Activated CD8-positive, alpha-beta memory T cell treated with anti-CD3 and anti-CD28 coated beads for 1 hour (primary cell): ENCODE measurements around the gene ME2.
"Not testable (repeated sequence)": the region's sequence is repeated elsewhere in the genome, so short reads cannot be mapped to it uniquely, and the experiment has no call there.

Experiments
- DNase-seq, 2 donors: peaks; one replicate each; pipeline ENCODE4 v3.0.0-alpha.2; 2020; ENCODE audit warnings: low read depth in 1 of 2; ENCODE audit errors: extremely low read depth in 1 of 2

The ME2 gene

DNA sequence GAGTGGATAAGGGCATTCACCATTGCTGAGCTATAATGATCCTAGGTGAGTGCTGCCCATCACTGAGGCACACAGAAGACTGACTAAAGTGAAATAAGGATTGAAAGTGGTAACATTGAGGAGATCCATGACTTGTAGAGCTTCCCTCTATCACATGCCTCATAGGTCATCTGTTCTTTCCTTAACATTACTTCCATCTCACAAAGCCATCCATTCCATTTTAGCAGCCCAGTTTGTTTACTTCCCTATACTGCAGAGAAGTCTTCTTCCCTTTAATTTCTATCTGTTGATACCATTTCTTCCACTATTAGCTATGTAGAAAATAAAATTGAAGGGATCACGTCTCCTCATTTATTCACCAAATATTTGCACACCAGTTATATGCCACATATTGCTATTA is 32.1 kb downstream of the ME2 start:
- no peak for DNase-seq

DNA sequence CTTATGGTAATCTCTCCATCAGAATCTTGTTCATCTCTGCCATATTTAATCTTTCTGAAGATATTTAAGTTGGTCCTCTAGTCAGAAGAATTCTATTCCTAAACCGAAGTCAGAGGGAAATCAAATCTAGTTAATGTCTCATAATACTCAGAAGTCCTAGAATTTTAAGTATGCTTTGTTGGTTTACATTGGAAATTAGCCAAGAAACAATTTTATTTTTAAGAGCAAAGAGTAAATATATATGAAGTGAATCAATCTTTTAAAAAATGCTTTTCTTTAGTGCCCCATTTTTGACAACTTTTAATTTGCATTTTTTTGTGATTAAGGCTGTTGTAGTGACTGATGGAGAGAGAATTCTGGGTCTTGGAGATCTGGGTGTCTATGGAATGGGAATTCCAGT is 38.1 kb downstream of the ME2 start:
- no peak for DNase-seq

DNA sequence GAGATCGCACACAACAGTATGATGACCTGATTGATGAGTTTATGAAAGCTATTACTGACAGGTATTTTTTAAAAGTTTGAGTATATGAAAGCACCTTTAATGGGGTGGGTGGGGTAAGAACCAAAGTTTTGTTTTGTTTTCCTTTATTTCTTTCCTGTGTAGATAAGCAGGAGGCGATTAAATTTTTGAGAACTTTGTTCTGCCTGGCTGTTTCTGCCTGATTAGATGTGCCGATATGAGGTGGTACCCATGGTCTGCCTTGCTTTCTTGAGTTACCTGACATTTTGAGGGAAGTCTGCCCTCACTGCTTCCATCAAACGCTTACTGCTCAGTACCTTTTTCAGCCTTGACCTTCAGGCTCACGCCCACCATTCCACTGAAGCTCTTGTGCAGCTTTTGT is 39.2 kb downstream of the ME2 start:
- DNase-seq, result no peak

DNA sequence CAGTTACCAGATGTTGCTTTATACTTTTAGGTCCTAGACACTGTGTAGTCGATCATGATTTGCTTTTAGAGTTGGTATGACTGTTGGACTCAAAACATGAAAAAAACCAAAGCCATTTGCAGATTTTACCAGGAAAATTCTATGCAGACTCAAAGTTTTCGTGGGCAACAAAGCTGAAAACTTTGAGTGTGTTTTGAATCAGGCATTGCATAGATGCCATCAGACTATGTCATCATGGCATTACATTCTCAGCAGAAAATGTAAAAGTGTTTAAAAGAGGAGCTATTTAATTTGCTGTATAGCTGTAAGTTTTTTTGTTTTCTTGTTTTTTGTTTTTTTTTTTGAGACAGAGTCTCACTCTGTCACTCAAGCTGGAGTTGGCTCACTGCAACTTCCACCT is 45.5 kb downstream of the ME2 start:
- no peak for DNase-seq

DNA sequence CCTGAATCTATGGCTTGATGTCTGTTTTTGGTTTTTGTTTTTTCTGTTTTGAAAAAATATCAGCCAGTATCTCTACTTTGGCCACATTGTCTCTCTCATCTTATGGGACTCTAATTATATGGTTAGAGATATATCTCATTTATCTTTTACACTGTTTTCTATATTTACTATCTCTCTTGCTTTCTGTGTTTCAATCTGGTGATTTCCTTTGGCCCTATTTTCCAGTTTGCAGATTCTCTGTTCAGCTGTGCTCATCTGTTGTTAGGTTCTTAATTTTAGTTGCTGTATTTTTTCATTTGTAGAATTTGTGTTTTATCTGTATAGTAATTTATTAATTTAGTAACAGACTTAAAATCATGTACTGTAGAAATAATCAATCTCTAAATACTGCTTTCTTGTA is 47.6 kb downstream of the ME2 start:
- DNase-seq, result no peak

DNA sequence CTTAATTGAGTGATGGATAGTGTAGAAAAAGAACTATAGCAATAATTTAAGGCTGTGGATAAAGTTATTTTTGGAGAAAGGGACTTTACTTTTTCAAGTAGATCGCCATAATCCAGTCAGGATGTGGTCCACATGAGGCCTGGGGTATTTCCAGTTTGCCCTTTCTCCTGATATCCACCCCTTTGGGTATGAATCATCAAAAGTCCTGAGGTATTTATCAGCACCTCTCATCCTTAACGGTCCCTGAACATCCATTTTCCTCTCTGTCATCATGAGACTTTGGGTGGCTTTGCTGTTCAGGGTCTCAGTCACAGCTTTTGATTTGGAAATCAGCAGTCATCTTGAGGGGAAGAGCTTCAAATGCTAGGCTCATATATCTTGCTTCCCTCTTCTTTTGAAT is 49.6 kb downstream of the ME2 start:
- no peak for DNase-seq

DNA sequence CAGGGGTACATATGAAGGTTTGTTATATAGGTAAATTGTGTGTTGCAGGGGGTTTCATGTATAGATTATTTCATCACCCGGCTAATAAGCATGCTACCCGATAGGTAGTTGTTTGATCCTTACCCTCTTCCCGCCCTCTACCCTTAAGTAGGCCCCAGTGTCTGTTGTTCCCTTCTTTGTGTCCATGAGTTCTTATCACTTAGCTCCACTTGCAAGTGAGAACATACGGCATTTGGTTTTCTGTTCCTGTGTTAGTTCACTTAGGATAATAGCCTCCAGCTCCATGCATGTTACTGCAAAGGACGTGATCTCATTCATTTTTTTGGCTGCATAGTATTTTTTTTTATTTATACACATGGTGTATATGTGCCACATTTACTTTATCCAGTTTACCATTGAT is 54.8 kb downstream of the ME2 start:
- no peak for DNase-seq

DNA sequence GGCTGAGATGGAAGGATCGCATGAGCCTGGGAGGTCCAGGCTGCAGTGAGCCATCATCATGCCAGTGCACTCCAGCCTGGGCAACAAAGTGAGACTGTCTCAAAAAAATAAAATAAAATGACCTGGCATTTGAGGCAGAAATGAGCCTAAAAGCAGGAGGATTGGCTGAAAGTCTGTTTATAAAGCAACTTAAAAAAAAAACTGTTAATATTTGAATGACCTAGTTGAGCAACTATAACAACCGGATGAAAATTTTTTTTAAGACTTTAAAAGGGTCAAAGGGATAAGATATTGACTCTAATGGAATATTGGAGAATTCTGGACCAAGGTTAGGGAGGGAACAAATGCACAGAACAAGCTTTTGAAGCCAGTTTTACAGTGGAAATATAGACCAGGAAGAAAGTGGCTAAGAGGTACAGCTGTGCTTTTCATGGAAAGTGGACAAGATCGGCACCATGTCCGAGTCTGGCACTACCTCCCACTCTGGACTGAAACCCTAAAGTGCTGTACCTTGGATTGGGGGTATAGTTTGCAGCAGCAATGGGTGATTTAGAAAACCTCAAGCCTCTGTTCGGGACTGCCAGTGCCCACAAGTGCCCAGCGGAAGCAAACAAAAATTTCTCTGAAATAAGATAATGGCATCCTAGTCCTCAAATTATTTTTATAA is 55.8 kb downstream of the ME2 start:
- DNase-seq, result no peak

DNA sequence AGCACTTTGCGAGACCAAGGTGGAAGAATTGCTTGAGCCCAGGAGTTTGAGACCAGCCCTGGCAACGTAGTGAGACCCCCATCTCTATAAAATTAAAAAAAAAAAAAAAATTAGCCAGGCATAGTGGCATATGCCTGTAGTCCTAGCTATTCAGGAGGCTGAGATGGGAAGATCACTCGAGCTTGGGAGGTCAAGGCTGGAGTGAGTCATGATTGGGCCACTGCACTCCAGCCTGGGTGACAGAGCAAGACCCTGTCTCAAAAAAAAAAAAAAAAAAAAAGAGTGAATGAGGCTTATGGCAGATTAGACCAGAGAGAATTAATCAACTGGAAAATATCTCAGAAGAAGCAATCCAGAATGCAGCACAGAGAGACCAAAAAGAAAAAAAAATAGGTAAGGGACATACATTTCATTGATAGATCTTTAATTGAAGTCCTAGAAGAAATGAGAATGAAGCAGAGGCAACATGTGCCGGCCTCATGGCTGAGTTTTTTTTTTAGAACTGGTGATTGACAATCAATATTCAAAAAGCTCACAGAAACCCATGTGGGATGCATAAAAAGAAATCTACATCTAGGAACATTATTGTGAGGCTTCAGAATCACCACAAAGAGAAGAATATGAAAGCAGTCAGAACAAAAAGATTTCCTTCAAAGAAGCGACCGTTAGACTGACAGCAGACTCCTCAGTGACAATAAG is 56.7 kb downstream of the ME2 start:
- DNase-seq, result no peak

DNA sequence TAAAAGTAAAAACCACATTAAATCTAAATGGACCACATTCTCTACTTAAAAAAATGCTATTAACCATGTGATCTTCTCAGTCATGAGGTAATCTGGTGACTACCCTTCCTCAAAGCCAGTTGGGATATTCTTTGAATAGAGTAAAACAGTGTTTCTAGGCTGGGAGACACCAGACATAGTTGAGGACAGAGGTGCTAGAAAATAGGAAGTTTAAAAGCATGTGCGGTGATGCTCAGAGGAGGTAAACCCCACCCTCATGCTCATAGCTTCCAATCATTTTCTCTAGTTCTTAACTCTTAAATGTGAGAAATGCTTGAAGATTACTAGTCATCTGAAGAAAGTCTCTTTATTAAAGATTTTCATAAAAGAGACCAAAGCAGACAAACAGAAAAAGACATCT is 58.3 kb downstream of the ME2 start:
- DNase-seq, result no peak

DNA sequence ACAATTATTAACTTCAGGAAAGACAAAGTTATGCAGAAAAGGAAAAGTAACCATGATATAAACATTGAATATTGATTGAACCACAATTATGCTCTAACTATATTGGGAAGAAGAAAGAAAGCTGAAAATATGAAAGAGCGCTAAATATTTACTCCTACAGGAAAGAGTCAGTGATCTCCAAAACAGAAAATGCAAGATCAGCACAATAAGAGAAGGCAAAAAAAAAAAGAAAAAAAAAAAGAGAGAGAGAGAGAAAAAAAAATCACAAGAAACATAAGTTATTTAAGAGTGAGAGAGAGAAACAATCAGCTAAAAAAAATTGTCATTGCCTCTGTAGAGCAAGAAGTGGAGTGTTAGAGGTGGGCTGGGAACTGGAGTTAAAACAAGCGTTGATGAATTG is 60.0 kb downstream of the ME2 start:
- no peak for DNase-seq

DNA sequence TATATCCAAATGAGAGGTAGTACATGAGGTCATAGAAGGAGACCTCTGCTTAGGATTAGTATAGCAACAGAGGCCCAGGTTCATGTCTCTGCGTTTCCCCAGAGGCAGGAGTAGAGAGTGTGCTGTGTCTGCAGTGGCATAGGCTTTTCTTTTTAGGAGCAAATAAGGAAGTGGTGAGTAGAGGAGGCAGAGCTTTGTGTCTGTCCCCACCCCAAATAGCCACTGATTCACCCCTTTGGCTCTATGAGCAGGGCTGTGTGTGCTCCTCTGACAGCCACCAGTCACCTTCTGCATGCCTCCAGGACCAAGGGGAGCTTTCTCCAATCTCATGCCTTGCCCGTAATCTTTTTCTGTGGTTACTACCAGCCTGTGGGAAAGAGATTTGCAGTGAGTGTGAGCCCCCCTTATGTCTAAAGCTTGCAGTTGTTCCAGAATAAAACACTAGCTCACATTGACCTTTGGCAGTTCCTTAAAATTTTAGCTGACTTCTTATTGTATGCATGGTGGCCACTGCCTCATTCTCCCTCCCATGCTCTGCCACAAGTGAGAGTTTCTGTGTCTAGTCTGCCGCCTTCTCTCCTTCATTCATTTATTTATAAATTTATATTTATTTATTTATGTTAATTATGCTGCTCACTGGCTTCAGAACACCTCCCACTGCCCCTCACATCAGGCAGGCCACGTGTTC is 65.5 kb downstream of the ME2 start:
- DNase-seq, result no peak

DNA sequence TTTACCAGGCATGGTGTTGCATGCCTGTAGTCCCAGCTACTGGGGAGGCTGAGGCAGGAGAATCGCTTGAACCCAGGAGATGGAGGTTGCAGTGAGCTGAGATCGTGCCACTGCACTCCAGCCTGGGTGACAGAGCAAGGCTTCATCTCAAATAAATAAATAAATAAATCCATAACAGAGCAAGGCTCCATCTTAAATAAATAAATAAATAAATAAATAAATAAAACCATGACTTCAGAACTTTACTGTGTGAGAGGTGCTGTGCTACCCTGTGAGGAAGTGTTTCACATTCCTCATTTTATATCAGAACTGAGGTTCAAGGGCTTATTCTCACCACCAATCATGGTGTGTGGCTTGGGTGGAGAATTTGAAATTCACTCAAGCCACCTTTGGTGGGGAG is 67.0 kb downstream of the ME2 start:
- DNase-seq, result not testable (repeated sequence)

DNA sequence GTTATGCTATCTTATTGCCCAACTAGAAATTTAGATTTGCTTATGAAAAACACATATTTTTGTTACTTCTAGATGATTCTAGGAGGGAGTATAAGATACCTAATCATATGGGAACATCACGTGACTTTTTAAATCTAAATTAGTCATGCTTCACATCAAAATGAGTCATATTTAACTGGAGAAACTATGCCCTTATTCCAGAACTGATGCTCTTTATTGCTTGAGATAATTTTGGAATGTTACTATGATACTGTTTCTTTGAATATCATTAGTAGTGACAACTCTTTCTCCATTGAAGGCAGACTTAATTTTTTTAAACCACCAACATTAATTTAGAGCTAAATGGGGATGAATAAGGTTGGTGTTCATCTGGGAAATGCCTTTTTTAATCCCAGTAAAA is 69.0 kb downstream of the ME2 start:
- DNase-seq, result no peak

DNA sequence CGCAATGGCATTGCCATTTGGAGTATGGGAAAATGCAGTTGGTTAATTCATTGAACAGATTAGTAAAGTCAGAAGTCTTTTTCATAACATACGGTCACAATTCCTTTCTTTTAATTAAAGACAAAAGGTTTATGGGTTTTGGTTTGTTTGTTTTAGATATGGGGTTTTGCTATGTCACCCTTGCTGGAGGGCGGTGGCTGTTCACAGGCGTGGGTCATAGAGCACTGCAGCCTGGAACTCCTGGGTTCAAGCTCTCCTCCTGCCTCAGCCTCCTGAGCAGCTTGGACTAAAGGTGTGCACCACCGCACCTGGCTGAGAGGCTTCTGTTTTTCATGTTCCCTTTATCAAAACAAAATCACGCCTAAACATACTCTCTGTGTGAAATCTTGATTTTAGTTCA is 70.3 kb downstream of the ME2 start:
- DNase-seq, result no peak

DNA sequence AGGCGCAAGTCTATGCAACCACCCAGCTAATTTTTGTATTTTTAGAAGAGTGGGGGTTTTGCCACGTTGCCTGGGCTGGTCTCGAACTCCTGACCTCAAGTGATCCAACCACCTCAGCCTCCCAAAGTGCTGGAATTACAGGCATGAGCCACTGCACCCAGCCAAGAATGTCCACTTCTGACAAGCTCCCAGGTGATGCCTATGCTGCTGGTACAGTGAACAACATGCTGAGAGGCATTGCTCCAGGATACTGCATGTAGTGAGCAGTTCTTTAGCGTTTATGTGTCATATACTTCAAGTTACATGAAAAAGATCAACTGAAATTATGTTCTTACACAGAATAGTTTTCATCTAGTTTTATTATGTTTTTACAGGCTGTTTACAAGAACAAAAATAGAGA is 71.7 kb downstream of the ME2 start:
- no peak for DNase-seq

DNA sequence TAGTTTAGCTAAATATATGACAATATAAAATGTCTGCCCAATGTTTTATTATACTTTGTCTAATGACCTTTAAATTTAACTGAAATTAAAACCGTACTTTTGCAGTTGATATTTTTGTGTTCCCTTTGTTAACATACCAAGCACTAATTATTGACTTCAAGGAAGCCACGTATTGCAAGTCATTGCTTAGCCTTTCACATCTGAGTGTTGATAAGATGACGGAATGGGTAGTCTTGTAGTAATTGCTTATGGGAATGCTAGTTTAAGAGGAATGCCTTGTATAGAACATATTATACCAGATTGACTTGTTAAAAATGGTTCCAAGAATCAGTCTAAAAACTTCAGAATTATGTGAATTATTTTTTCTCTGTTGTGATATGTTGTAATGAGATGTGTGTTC is 74.9 kb downstream of the ME2 start:
- no peak for DNase-seq

DNA sequence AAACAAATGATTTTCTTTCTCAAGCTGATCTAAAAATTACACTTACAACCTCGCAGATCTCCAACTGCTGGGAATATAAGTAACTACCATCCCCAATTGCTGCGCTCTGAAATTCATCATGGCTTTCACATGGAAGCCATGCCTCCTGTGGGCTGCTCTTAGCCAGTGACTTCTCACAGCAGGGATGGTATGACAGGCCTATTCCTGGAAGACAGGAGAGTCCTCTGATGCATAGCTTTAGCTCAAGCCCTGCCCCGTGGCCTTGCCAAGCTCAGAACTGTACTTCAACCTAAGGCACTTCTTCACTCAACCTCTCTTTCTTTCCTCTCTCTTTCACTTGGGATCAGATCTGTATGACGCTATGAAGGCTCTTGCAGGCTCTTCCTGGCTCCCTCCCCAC is 76.3 kb downstream of the ME2 start:
- no peak for DNase-seq

DNA sequence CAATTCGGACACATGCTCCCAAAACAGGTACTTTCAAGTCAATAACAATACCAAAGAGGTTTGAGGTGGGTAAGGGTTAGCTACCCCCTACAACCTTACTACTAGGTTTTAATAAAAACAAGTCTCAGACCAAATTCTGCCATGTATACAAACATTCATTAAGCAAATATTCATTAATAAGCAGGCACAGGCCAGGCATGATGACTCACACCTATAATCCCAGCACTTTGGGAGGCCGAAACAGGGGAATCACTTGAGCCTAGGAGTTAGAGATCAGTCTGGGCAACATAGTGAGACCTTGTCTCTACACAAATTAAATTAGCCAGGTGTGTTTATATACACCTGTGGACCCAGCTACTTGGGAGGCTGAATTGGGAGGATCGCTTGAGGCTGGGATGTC is 77.2 kb downstream of the ME2 start:
- no peak for DNase-seq

DNA sequence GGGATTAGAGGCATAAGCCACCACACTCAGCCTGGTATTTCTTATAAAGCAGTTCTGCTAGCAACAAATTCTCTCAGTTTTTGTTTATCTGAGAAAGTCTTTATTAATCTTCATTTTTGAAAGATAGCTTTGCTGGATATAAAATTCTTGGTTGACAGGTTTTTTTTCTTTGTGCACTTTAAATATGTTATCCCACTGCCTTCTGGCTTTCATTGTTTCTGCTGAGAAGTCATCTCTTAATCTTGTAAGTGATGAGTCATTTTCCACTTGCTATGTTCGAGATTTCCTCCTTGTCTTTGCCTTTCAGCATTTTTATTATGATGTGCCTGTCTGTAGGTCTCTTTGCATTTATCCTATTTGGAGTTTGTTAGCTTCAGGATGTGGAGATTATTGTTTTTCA is 83.1 kb downstream of the ME2 start:
- DNase-seq, result no peak

DNA sequence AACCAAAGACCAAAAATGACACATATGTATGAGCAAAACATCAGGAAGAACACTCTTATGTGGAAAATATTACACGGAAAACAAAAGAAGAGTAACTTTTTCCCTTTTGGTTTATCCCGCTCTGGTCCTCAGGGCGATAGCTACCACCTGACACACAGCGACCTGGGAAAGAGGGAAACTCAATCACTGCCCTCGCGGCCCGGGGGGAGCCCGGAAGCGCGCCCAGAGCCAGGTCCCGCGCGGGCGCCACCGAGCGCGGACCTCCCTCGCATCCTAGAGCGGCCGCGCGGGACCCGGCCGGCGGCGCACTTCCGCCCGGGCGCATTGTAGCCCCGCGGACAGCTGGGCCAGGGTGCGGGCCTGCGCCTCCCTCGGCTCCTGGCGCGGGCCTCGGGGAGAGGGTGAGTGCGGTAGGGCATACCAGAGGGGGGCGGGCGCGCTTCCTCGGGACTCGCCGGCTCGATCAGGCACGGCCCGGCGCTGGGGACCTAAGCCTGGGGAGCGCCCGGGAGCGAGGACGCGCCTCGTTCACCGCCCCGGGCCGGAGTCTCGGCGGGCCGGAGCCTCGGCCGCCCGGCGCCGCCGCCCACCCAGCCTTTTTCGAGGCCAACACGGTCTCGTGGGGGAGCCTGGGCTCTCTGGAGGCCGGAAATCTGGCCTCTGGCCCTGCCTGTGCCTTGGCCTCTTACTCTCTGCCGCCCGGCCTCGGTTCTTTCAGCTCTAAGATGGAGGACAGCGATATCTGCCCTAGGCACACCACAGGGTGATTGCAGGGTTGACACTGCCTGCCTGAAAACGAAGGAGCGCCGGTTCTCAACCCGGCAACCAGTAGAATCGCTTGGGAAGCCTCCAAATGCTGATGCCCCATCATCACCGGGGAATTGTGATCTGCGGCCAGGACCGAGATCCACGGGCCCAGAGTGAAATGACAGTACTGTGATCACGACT is 89.1 kb downstream of the ME2 start, which contains the start of gene ELAC1:
Gene ELAC1 (plus strand): TSS at position 327 of the 948 bp plus-strand sequence. CDS start 6,365 bp downstream, outside the sequence.
- DNase-seq, result peak; percentile 16 to 50
